Suprapubic skin (tissue), 4 donors: ENCODE data around the gene VWF. TPM values are rescaled to one million over a fixed set of nuclear protein-coding genes. Genes with fewer than 3 reads are reported as not detected.
A peak's percentile ranks its signal among the peaks of the same experiment; 100 is the strongest.

ENCODE experiments used
- DNase-seq, 2 donors: peaks; one replicate each; pipeline ENCODE4 v3.0.0-alpha.2; 2019; ENCODE audit warnings: low spot score in 2 of 2
- H3K27ac ChIP-seq: fragments of 200-600 bp; sonication (generic); one replicate; pipeline ENCODE4 v1.5.1; 2019
- H3K27me3 ChIP-seq: fragments of 200-600 bp; sonication (generic); one replicate; pipeline ENCODE4 v1.5.1; 2019
- H3K36me3 ChIP-seq: fragments of 200-600 bp; sonication (generic); one replicate; pipeline ENCODE4 v1.5.1; 2019
- H3K4me1 ChIP-seq: fragments of 200-600 bp; sonication (generic); one replicate; pipeline ENCODE4 v1.5.1; 2019
- H3K4me3 ChIP-seq: fragments of 200-600 bp; sonication (generic); one replicate; pipeline ENCODE4 v1.5.1; 2019; ENCODE audit warnings: mild to moderate bottlenecking
- H3K9me3 ChIP-seq: fragments of 200-600 bp; sonication (generic); one replicate; pipeline ENCODE4 v1.5.1; 2019
- EP300 ChIP-seq: sonication (generic); formaldehyde crosslinking; IDR thresholded peaks from one replicate; pipeline ENCODE4 v1.6.1; 2017; ENCODE audit warnings: antibody characterized with exemption
- POLR2A ChIP-seq, 2 donors: fragments of 450-650 bp; IDR thresholded peaks; one replicate each; pipeline ENCODE4 v1.6.1; 2017; ENCODE audit warnings: antibody characterized with exemption in 2 of 2, mild to moderate bottlenecking in 2 of 2, moderate library complexity in 2 of 2
- POLR2AphosphoS5 ChIP-seq, 3 donors: sonication (generic); formaldehyde crosslinking; IDR thresholded peaks; one replicate each; pipeline ENCODE4 v1.6.1; 2017; ENCODE audit warnings: antibody characterized with exemption in 3 of 3
- WGBS: methylation state at CpG from one replicate; pipeline ENCODE4 v1.1.5; 2018; 5-methylcytosine and 5-hydroxymethylcytosine counted together
- total RNA-seq, 4 donors: library from RNA; depleted of rRNA; stranded (reverse); fragments of >200 nt; gene quantifications; one replicate each; pipeline ENCODE4 v1.1.0, GENCODE V29; 2016
- TF ChIP-seq, protein P1 (sequence below), 2 donors: fragments of 200-600 bp in 1 of 2; fragments of 450-650 bp in 1 of 2; sonication (generic) in 1 of 2; IDR thresholded peaks; one replicate each; pipeline ENCODE4 v1.5.1; 2016 to 2019; ENCODE audit warnings: antibody characterized with exemption in 2 of 2, mild to moderate bottlenecking in 1 of 2, moderate library complexity in 1 of 2

Gene VWF
- total RNA-seq, 4 donors from 2014 or later = 35.5 to 91.7 (median 61.7) TPM

DNA sequence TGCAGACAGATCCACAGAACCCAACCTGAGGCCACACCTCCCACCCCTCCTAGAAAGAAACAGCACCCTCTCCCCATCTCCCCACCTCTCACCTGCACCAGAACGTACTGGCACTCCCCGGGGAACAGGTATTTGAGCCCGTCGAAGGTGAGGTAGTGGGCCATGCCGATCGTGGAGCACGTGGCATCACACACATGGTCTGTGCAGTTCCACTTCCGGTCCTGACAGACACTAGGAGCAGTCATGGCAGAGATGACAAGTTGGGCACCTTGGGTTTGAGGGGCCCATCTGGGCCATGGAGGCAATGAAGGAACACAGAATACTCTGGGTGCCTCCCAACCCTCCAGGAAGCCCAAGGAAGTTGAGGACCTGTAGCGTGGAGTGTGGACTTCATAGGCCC lies 89.9 kb downstream of the VWF start:
- H3K4me1 ChIP-seq = no peaks in the 10 kb centered on the region
- H3K9me3 ChIP-seq = no peaks in the 10 kb centered on the region
- no peak overlapping the region for H3K4me3 ChIP-seq
- H3K36me3 ChIP-seq = no peaks in the 10 kb centered on the region
- no peak overlapping the region for H3K27ac ChIP-seq
- TF ChIP-seq, protein P1, sequence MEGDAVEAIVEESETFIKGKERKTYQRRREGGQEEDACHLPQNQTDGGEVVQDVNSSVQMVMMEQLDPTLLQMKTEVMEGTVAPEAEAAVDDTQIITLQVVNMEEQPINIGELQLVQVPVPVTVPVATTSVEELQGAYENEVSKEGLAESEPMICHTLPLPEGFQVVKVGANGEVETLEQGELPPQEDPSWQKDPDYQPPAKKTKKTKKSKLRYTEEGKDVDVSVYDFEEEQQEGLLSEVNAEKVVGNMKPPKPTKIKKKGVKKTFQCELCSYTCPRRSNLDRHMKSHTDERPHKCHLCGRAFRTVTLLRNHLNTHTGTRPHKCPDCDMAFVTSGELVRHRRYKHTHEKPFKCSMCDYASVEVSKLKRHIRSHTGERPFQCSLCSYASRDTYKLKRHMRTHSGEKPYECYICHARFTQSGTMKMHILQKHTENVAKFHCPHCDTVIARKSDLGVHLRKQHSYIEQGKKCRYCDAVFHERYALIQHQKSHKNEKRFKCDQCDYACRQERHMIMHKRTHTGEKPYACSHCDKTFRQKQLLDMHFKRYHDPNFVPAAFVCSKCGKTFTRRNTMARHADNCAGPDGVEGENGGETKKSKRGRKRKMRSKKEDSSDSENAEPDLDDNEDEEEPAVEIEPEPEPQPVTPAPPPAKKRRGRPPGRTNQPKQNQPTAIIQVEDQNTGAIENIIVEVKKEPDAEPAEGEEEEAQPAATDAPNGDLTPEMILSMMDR (IDR thresholded peaks at IDR 0.05) = no peak
- no peak for TF ChIP-seq POLR2AphosphoS5 (IDR thresholded peaks at IDR 0.05)
- TF ChIP-seq EP300 = no peak
- TF ChIP-seq POLR2A (IDR thresholded peaks at IDR 0.05) = no peak
- WGBS = 94% methylated on average over 9 of the region's 9 CpGs
- DNase-seq = no peak
- no peaks in the 10 kb centered on the region for H3K27me3 ChIP-seq

DNA sequence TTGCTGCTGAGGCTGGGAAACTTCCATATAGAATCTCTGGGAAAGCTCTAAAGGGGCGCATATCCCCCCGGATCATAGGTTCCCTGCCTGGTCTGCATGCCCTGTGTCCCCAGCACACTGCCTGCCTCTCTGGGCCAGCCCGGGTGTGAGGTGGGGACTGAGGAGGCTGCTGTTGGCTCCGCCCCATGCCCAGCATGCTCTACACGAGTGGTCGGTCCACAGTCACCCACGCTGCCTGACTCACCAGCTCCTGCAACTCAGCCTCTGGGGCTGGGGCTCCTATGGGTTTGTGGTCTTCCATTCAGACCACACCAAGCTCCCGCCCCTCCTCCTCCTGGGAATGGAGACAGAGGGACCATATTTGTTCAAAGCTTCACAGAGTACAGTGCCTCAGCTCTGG lies 90.9 kb downstream of the VWF start:
- no peaks in the 10 kb centered on the region for H3K4me1 ChIP-seq
- DNase-seq = peak in 1 of 2 donors; percentile 75
- no peaks in the 10 kb centered on the region for H3K36me3 ChIP-seq
- H3K9me3 ChIP-seq = no peaks in the 10 kb centered on the region
- no peak overlapping the region for H3K27ac ChIP-seq
- WGBS = 63% methylated on average over 8 of the region's 8 CpGs
- H3K27me3 ChIP-seq = no peaks in the 10 kb centered on the region
- TF ChIP-seq, protein P1 (IDR thresholded peaks at IDR 0.05) = no peak
- TF ChIP-seq POLR2A (IDR thresholded peaks at IDR 0.05) (no peak), POLR2AphosphoS5 (IDR thresholded peaks at IDR 0.05) (no peak), EP300 (no peak)
- H3K4me3 ChIP-seq = no peak overlapping the region

DNA sequence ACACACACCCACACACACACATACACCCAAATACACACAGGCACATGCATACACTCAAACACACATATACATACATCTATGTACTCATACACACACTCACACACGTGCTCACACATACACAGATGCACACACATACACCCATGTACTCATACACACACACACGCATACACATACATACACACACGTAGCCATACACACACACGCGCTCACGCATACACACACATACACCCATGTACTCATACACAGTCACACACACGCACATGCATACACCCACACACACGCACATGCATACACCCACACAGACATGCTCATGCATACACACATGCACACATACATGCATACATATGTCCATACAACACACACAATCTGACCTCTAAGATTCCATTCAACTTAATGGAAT lies 91.7 kb downstream of the VWF start:
- H3K27me3 ChIP-seq = no peaks in the 10 kb centered on the region
- H3K9me3 ChIP-seq = no peaks in the 10 kb centered on the region
- no peak overlapping the region for H3K4me3 ChIP-seq
- no peaks in the 10 kb centered on the region for H3K4me1 ChIP-seq
- H3K27ac ChIP-seq = no peak overlapping the region
- TF ChIP-seq, protein P1 (IDR thresholded peaks at IDR 0.05) = no peak
- TF ChIP-seq POLR2AphosphoS5 (IDR thresholded peaks at IDR 0.05) (no peak), EP300 (no peak), POLR2A (IDR thresholded peaks at IDR 0.05) (no peak)
- WGBS = 99% methylated on average over 8 of the region's 8 CpGs
- no peaks in the 10 kb centered on the region for H3K36me3 ChIP-seq
- peak in 1 of 2 donors; percentile 31 for DNase-seq

DNA sequence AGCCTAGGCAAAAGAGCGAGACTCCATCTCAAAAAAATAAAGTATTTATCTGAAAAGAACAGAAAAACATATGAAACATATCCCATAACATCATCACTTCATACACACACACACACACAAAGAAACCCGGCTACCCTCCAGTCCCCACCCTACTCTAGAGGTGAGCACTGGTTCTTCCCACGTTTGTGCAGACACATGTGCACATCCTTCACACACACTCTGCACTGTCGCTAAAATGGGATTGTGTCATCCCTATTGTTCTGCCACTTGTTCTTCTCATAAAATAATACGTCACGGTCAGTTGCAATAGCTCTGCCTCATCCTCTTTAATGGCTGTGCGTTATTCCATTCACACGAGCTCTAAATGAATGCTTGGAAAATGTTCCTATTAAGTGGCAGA lies 93.5 kb downstream of the VWF start:
- Histone ChIP-seq H3K9me3 (no peaks in the 10 kb centered on the region), H3K27me3 (no peaks in the 10 kb centered on the region), H3K4me1 (no peaks in the 10 kb centered on the region), H3K27ac (no peak overlapping the region), H3K36me3 (no peaks in the 10 kb centered on the region), H3K4me3 (no peak overlapping the region)
- TF ChIP-seq POLR2AphosphoS5 (IDR thresholded peaks at IDR 0.05) (no peak), POLR2A (IDR thresholded peaks at IDR 0.05) (no peak), EP300 (no peak)
- TF ChIP-seq, protein P1 (IDR thresholded peaks at IDR 0.05) = no peak
- 84% methylated on average over 8 of the region's 8 CpGs for WGBS
- DNase-seq = peak in 1 of 2 donors; percentile 12

DNA sequence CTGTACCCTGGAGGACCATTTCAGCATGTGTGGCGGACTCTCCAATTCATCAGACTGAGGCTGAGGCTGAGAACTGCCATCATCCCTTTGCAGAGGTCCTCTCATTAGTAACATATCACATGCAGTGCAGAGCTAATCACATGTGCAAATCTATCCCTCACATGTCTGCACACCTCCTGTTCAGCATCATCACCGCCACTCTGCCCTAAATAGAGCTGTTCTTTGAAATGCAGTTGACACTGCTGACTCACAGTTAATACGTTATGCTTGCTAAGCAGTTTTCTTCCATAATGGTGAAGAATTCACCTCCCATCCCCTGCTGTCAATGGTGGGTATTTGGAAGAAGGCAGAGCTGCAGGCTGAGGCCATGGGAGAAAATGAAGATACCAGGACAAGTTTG lies 94.4 kb downstream of the VWF start:
- DNase-seq = peak in 1 of 2 donors; percentile 15
- no peak overlapping the region for H3K4me3 ChIP-seq
- no peak overlapping the region for H3K27ac ChIP-seq
- H3K9me3 ChIP-seq = no peaks in the 10 kb centered on the region
- H3K4me1 ChIP-seq = no peaks in the 10 kb centered on the region
- TF ChIP-seq POLR2AphosphoS5 (IDR thresholded peaks at IDR 0.05) = no peak
- TF ChIP-seq, protein P1 (IDR thresholded peaks at IDR 0.05) = no peak
- no peak for TF ChIP-seq POLR2A (IDR thresholded peaks at IDR 0.05)
- no peak for TF ChIP-seq EP300
- no peaks in the 10 kb centered on the region for H3K36me3 ChIP-seq
- WGBS = 74% methylated on average over 3 of the region's 3 CpGs
- no peaks in the 10 kb centered on the region for H3K27me3 ChIP-seq
